HG03060 (cell line): ENCODE results near the gene KLRC4.
"Not testable (repeated sequence)": the region's sequence is repeated elsewhere in the genome, so short reads cannot be mapped to it uniquely, and the experiment has no call there.

Source experiments
- ATAC-seq: cut with Tn5 transposase; IDR thresholded peaks from one replicate; pipeline ENCODE4 v1.9.1; 2021; ENCODE audit warnings: low read depth, moderate number of reproducible peaks; ENCODE audit not compliant: unreplicated experiment

KLRC4 gene

DNA sequence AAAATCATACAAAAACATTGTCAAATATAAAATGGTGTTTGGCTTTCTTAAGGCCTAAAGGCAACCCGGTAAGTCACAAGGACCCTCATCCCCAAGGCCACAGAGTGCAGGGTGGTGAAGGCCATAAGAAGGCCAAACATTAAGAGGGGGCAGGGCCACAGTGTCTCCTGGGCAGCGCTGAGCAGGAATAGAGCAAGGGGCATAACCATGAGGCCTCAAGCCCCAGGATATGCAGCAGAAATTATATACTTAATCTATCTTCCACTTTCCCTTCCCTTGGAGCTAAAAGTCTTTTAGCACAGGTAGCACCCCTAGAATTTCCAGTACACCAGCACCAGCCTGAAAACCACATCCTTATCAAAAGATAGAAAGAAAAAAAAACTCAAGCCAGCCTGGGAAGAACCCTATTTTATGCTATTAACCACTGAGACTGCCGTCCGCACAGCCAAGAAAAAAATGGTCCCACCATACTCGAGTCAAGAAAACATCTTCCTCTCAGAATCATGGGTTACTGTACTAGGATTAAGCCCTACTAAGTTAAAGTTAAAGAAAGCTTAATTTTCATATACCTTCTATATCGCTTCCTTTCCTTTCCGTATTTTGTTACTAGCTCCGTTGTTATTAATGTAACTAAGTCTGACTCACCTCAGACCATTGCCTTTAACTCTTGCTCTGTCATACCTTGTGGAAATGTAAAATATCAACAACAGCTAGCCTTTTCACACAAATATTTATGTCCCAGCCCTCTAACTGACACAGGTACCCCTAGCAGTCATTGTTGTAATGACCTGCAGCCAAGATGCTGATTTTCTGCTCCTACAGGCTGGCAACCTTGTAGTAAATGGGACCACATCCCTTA is 39.8 kb downstream of the KLRC4 start:
- ATAC-seq, result no peak

GRCh38 chr12:10368206-10369171 is 41.1 kb downstream of the KLRC4 start:
- no peak for ATAC-seq

DNA sequence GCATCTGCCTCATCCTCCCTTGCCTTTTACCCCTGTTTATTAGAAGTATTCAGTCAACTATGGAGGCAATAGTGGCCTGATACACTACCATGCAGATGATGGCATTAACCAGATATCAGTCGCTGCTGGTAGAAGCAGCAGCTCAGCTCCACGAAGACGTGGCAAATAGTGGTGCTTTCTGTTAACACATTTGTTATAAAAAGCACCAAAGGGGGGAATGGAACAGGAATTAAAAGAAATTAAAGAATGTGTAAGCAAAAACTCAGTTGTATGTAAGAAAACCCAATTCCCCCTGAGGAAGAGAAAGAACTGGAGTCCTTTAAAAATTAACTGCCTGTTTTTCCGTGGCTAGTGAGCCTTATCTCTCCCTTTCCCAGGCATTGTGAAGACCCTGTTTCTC is 41.8 kb downstream of the KLRC4 start:
- not testable (repeated sequence) for ATAC-seq

- ATAC-seq, result no peak
Measured at GRCh38 chr12:10366875-10367274, 42.7 kb downstream of the KLRC4 start.

GRCh38 chr12:10365696-10366405 is 43.7 kb downstream of the KLRC4 start:
- no peak for ATAC-seq

DNA sequence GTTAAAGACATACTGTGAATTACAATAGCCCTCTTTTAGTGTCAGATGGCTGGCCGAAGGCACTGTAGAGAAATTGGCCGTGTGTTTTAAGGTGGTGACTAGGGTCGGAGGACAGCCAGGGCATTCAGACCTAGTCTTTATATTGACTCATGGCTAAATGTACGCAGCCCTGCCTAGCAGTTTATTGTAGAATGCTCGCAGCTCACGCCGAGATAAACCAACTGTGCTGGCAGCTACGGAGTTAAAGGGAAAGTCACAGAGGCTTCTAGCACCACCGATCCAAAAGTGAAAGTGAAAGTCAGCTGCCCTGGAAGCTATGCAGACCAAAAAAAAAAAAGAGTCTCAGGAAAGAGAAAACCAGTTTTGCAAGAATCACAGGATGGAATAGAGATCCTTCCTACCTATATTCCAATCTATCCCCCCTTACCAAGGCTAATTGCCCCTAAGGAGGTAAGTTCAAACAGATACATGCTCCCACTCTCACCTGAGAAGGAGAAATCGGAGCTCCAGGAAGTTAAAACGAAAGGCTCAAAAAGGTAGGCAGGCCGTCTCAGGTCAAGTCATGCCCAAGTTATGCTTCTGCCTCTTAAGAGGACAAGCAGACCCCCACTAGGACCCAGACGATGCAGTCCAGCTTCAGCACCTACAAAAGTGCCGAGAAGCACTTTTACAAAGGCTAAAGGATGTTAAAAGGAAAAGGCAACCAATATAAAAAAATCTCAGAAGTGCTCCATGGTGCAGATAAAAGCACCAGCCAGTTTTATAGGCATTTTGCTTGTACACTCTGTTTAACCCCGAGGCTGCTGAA is 44.5 kb downstream of the KLRC4 start:
- peak; percentile 37 for ATAC-seq

- ATAC-seq, result peak; percentile 67
Measured at GRCh38 chr12:10363914-10364814, 45.4 kb downstream of the KLRC4 start.

DNA sequence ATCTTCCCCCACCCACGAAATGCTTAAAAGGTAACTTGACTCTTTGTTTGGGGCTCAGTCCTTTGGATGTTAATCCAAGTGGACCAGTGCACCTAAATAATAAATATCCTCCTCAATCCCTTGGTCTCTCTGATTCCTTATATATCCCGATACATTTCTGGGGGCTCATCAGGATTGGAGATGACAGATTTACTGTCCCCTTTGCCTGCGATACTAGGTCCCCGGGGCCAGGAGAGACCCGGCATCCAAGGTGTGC is 46.0 kb downstream of the KLRC4 start:
- ATAC-seq, result no peak

DNA sequence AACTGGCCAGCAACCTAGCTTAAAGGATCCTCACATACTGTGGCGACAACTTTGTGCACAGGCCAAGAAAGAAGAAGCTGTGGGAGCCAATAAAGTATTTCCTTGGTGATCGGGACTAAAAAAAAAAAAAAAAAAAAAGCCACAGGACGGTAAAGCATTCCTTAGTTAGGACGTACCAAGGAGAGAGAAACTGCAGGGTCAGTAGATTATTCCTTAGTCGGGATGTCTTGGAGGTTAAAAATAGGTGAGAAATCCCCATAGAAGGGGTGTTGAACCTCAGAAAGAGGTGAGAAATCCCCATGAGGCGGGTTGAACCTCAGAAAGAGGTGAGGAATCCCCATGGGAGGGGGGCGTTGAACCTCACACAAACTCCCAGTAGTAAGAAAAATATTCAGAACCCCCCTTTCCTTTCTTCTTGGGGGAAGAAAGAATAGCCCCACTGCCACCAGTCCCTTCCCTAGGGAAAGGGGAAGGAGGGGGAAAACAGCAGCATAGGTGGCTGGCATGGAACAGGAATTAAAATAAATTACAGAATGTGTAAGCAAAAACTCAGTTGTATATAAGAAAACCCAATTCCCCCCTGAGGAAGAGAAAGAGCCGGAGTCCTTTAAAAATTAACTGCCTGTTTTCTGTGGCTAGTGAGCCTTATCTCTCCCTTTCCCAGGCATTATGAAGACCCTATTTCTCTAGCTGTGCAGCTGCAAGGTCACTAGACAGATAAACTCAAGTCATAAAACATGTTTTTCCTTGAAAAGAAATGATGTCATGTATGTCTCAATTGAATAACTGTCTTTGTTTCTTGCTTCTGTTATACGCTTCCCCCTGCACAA is 46.5 kb downstream of the KLRC4 start:
- ATAC-seq, result no peak

DNA sequence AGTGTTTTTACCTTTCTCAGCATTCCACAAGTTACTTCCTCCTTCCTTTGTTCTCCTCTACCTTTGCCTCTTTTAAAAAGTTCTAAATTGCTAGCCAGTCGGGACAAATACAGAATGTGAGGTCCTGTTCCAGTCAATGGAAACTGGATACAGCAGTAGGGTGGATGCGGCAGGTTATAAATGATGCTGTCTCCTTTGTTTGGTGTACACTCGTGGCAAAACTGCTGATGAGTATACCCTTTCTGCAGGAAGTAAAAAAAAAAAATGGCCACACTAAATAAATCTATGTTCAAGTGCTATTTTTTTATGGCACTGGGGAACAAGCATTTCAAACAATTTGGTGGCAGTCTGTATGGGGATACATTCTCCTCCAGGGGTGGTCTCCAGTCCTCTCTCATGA is 47.2 kb downstream of the KLRC4 start:
- ATAC-seq, result no peak

GRCh38 chr12:10361622-10362021 is 47.9 kb downstream of the KLRC4 start:
- no peak for ATAC-seq

DNA sequence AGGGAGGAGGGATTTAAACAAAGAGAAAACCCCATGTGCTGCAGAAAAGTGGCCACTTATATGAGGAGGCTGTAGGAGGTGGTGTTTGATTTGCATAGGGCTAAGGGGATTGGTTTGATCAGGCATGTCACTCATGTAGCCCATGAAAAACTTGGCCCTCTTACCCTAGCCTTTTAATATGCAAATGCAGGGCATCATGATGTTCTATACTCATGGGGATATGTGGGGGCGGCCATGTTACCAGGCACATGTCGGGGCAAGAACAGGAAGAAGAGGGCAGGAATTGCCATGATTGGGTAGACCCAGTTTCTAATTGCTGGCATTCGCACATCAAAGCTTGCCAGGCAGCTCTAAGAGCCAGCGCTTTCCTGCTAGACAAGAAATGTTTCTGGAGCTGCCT is 48.5 kb downstream of the KLRC4 start:
- ATAC-seq, result no peak

DNA sequence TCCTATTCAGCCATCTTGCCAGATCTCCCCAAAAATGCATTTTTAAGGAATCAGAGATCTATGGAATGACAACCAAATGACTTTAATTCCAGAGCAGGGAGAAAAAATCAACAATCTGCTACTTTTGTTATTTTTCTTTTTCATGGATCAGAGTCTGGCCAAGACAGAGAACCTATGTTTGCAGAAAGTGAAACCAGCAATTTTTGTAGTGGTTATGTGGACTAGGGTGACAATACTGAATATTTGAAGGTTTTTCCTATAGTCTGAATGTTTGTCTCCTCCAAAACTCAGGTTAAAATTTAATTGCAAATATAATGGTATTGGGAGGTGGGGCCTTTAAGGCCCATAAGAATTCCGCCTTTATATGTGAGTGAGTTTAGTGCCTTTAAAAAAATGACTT is 50.6 kb downstream of the KLRC4 start:
- no peak for ATAC-seq

GRCh38 chr12:10358131-10358530 is 51.4 kb downstream of the KLRC4 start:
- ATAC-seq, result no peak
